HEK293T (cell line): ENCODE results near the gene ZDHHC14.

ENCODE experiments used
- ARNT ChIP-seq: fragments of 450-650 bp; IDR thresholded peaks from 2 replicates; pipeline ENCODE4 v1.6.1; 2017; ENCODE audit warnings: mild to moderate bottlenecking
- BHLHE40 ChIP-seq: fragments of 450-650 bp; IDR thresholded peaks from 2 replicates; pipeline ENCODE4 v1.6.1; 2016; ENCODE audit warnings: mild to moderate bottlenecking, moderate library complexity, borderline replicate concordance
- ELF4 ChIP-seq: fragments of 450-650 bp; IDR thresholded peaks from 2 replicates; pipeline ENCODE4 v1.6.1; 2017; ENCODE audit warnings: antibody characterized with exemption
- FOXM1 ChIP-seq: fragments of 450-650 bp; IDR thresholded peaks from 2 replicates; pipeline ENCODE4 v1.6.1; 2017; ENCODE audit warnings: mild to moderate bottlenecking, borderline replicate concordance
- NFRKB ChIP-seq: fragments of 450-650 bp; IDR thresholded peaks from 2 replicates; pipeline ENCODE4 v1.6.1; 2016; ENCODE audit warnings: mild to moderate bottlenecking, moderate library complexity
- SP1 ChIP-seq: fragments of 450-650 bp; IDR thresholded peaks from 2 replicates; pipeline ENCODE4 v1.6.1; 2017
- SUZ12 ChIP-seq: fragments of 450-650 bp; IDR thresholded peaks from 2 replicates; pipeline ENCODE4 v1.6.1; 2016; ENCODE audit warnings: mild to moderate bottlenecking
- TARDBP ChIP-seq: fragments of 450-650 bp; IDR thresholded peaks from 2 replicates; pipeline ENCODE4 v1.6.1; 2016
- ZNF384 ChIP-seq: fragments of 450-650 bp; IDR thresholded peaks from 2 replicates; pipeline ENCODE4 v1.6.1; 2016

- no peak for TF ChIP-seq FOXM1
- no peak for TF ChIP-seq ZNF384
- TF ChIP-seq ARNT, result no peak
- no peak for TF ChIP-seq ELF4
- no peak for TF ChIP-seq SP1
- TF ChIP-seq NFRKB, result no peak
- no peak for TF ChIP-seq BHLHE40
- TF ChIP-seq SUZ12, result no peak
- TF ChIP-seq TARDBP, result no peak
Observed at GRCh38 chr6:157706883-157707282, 325.9 kb downstream of the ZDHHC14 start.
